Suprapubic skin (tissue), 4 donors: ENCODE data around the gene LEF1. TPM values are rescaled to one million over a fixed set of nuclear protein-coding genes. Genes with fewer than 3 reads are reported as not detected.

Experiments
- DNase-seq, 2 donors: peaks; one replicate each; pipeline ENCODE4 v3.0.0-alpha.2; 2019; ENCODE audit warnings: low spot score in 2 of 2
- H3K27ac ChIP-seq: fragments of 200-600 bp; sonication (generic); one replicate; pipeline ENCODE4 v1.5.1; 2019
- H3K27me3 ChIP-seq: fragments of 200-600 bp; sonication (generic); one replicate; pipeline ENCODE4 v1.5.1; 2019
- H3K36me3 ChIP-seq: fragments of 200-600 bp; sonication (generic); one replicate; pipeline ENCODE4 v1.5.1; 2019
- H3K4me1 ChIP-seq: fragments of 200-600 bp; sonication (generic); one replicate; pipeline ENCODE4 v1.5.1; 2019
- H3K4me3 ChIP-seq: fragments of 200-600 bp; sonication (generic); one replicate; pipeline ENCODE4 v1.5.1; 2019; ENCODE audit warnings: mild to moderate bottlenecking
- H3K9me3 ChIP-seq: fragments of 200-600 bp; sonication (generic); one replicate; pipeline ENCODE4 v1.5.1; 2019
- EP300 ChIP-seq: sonication (generic); formaldehyde crosslinking; IDR thresholded peaks from one replicate; pipeline ENCODE4 v1.6.1; 2017; ENCODE audit warnings: antibody characterized with exemption
- POLR2A ChIP-seq, 2 donors: fragments of 450-650 bp; IDR thresholded peaks; one replicate each; pipeline ENCODE4 v1.6.1; 2017; ENCODE audit warnings: antibody characterized with exemption in 2 of 2, mild to moderate bottlenecking in 2 of 2, moderate library complexity in 2 of 2
- POLR2AphosphoS5 ChIP-seq, 3 donors: sonication (generic); formaldehyde crosslinking; IDR thresholded peaks; one replicate each; pipeline ENCODE4 v1.6.1; 2017; ENCODE audit warnings: antibody characterized with exemption in 3 of 3
- WGBS: methylation state at CpG from one replicate; pipeline ENCODE4 v1.1.5; 2018; 5-methylcytosine and 5-hydroxymethylcytosine counted together
- total RNA-seq, 4 donors: library from RNA; depleted of rRNA; stranded (reverse); fragments of >200 nt; gene quantifications; one replicate each; pipeline ENCODE4 v1.1.0, GENCODE V29; 2016
- TF ChIP-seq, protein P1 (sequence below), 2 donors: fragments of 200-600 bp in 1 of 2; fragments of 450-650 bp in 1 of 2; sonication (generic) in 1 of 2; IDR thresholded peaks; one replicate each; pipeline ENCODE4 v1.5.1; 2016 to 2019; ENCODE audit warnings: antibody characterized with exemption in 2 of 2, mild to moderate bottlenecking in 1 of 2, moderate library complexity in 1 of 2

The LEF1 gene
- total RNA-seq = 10 to 100 TPM in 2 of 4 donors, 1 to 10 TPM in 2; 7.2 to 23.4 (median 14.5) TPM

DNA sequence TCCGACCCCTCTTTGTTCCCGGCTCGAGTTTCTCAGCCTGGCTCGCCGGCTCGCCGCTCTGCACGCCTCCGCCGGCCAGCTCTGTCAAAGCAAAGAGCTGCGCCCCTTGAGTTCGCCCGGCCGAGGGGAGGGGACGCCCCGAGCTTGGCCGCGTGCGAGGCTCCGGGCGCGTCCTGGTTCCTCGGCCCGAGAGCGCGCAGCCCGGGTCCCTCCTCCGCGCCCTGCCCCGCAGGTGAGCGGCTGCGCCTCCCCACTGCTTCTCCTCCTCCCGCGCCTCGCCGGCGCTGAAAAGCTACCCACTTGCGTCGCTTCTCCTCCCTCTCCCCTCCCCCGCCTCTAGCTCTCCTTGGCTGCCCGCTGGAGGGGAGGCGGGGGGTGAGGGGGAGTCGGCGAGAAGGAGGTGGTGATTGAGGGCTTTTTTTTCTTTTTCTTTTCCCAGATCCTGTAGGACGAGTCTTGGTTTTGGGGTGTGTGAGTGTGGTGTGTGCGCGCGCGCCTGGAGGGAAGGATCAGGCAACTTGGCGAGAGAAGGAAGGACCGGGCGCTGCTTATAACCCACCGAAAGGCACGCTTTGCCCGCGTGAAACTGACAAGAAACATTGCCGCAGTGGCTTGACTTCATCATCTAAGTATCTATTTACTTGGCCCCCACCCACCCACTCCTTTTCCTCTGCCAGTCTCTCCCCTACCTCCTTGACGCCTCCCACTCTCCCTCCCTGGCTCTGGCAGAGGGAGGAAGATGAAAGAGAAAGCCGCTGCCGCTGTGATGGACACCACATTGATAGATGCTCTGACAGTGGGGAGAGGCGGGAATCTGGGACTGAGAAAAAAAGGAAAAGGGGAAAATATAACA lies at the start of gene LEF1:
Gene LEF1 (minus strand): TSS at position 262 of the 853 bp plus-strand sequence. CDS start 1,165 bp downstream, outside the sequence.
- H3K27me3 ChIP-seq = peaks cover 91% of the 10 kb centered on the region
- H3K36me3 ChIP-seq = no peaks in the 10 kb centered on the region
- H3K4me3 ChIP-seq = peak within 1 kb of the TSS; percentile 78
- no peak for TF ChIP-seq POLR2AphosphoS5 (IDR thresholded peaks at IDR 0.05)
- TF ChIP-seq POLR2A (IDR thresholded peaks at IDR 0.05) = no peak
- no peak for TF ChIP-seq EP300
- TF ChIP-seq, protein P1, sequence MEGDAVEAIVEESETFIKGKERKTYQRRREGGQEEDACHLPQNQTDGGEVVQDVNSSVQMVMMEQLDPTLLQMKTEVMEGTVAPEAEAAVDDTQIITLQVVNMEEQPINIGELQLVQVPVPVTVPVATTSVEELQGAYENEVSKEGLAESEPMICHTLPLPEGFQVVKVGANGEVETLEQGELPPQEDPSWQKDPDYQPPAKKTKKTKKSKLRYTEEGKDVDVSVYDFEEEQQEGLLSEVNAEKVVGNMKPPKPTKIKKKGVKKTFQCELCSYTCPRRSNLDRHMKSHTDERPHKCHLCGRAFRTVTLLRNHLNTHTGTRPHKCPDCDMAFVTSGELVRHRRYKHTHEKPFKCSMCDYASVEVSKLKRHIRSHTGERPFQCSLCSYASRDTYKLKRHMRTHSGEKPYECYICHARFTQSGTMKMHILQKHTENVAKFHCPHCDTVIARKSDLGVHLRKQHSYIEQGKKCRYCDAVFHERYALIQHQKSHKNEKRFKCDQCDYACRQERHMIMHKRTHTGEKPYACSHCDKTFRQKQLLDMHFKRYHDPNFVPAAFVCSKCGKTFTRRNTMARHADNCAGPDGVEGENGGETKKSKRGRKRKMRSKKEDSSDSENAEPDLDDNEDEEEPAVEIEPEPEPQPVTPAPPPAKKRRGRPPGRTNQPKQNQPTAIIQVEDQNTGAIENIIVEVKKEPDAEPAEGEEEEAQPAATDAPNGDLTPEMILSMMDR (IDR thresholded peaks at IDR 0.05) = no peak
- no peak for DNase-seq
- H3K9me3 ChIP-seq = no peaks in the 10 kb centered on the region
- peaks cover 44% of the 10 kb centered on the region for H3K4me1 ChIP-seq
- H3K27ac ChIP-seq = peak within 1 kb of the TSS; percentile 34
- under 1% methylated on average over 35 of the region's 61 CpGs for WGBS

DNA sequence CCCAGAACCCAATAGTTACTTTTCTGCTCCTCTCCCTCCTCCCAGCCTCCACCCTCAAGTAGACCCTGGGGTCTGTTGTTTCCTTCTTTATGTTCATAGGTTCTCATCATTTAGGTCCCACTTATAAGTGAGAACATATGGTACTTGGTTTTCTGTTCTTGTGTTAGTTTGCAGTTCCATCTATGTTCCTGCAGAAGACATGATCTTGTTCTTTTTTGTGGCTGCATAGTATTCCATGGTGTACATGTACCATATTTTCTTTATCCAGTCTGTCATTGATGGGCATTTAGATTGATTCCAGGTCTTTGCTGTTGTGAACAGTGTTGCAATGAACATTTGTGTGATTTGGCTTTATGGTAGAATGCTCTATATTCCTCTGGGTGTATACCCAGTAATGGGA lies 47.8 kb upstream of the LEF1 start:
- Histone ChIP-seq H3K4me3 (no peak overlapping the region), H3K9me3 (no peaks in the 10 kb centered on the region), H3K27ac (no peak overlapping the region), H3K4me1 (no peaks in the 10 kb centered on the region), H3K36me3 (no peaks in the 10 kb centered on the region), H3K27me3 (no peaks in the 10 kb centered on the region)
- DNase-seq = no peak
- TF ChIP-seq EP300 = no peak

DNA sequence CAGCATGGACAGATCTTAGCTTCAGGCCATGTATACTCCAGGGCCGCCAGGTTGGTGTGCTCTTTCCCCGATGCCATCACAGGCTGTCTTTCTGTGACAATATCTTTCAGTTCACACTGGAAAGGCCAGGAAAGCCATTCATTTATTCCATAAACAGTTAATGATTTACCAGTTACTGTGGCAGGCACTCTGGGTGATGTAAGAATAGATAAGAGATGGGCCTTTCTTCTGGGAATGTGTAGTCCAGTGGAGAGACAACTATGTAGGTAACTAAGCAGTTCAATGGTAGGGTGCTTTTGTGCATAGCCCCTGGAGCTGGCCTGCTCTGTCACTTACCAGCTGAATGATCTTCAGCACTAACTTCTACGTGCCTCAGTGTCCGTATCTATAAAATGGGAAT lies 46.3 kb upstream of the LEF1 start:
- H3K9me3 ChIP-seq = no peaks in the 10 kb centered on the region
- no peak overlapping the region for H3K4me3 ChIP-seq
- TF ChIP-seq POLR2A (IDR thresholded peaks at IDR 0.05) (no peak), EP300 (no peak)
- no peaks in the 10 kb centered on the region for H3K36me3 ChIP-seq
- H3K4me1 ChIP-seq = no peaks in the 10 kb centered on the region
- WGBS = 94% methylated on average over 4 of the region's 4 CpGs
- no peaks in the 10 kb centered on the region for H3K27me3 ChIP-seq
- H3K27ac ChIP-seq = no peak overlapping the region
- DNase-seq = no peak

DNA sequence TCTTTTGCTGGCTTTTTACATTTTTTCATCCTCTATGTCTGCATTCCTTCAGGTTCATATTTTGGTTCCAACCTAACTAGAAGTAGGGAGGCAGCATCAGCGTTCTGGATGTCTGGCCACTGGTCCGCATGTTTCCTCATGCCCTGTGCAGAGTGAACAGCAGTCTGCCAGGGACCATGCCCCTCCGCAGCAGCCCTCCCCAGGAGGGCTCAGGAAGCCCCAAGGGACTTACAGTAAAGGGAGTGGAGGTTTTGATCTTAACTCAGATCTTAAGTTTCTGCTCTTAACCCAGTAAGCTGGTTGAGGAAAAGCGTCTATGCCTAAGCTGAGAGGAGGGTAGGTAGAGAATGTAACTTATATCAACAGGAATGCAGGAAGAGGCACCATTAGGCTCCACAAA lies 45.0 kb upstream of the LEF1 start:
- no peaks in the 10 kb centered on the region for H3K27me3 ChIP-seq
- no peak for TF ChIP-seq EP300
- TF ChIP-seq, protein P1 (IDR thresholded peaks at IDR 0.05) = no peak
- no peak for TF ChIP-seq POLR2AphosphoS5 (IDR thresholded peaks at IDR 0.05)
- no peak for TF ChIP-seq POLR2A (IDR thresholded peaks at IDR 0.05)
- DNase-seq = no peak
- WGBS = 81% methylated on average over 4 of the region's 4 CpGs
- H3K36me3 ChIP-seq = no peaks in the 10 kb centered on the region
- no peaks in the 10 kb centered on the region for H3K9me3 ChIP-seq
- H3K4me1 ChIP-seq = no peaks in the 10 kb centered on the region
- no peak overlapping the region for H3K27ac ChIP-seq
- H3K4me3 ChIP-seq = no peak overlapping the region

DNA sequence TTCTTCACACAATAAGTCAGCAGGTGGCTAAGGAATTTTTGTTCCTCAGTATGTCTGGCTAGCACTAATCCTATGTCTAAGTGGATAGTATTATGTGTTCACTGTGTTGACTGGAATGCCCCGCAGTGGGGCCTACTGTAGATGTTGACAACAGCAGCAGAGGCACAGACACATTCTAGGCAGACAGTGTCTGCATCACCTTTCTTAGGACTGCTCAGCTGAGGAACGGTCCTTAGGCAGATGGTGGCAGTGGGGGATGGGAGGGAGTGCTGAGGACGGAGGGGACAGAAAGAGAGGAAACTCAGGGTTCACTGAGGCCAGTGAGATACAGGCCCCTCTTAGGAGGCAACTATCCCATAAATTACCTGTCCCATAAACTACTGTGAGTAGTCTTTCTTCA lies 44.6 kb upstream of the LEF1 start:
- H3K4me3 ChIP-seq = no peak overlapping the region
- no peak for TF ChIP-seq POLR2A (IDR thresholded peaks at IDR 0.05)
- TF ChIP-seq, protein P1 (IDR thresholded peaks at IDR 0.05) = no peak
- no peak for TF ChIP-seq POLR2AphosphoS5 (IDR thresholded peaks at IDR 0.05)
- no peak for TF ChIP-seq EP300
- H3K9me3 ChIP-seq = no peaks in the 10 kb centered on the region
- H3K27me3 ChIP-seq = no peaks in the 10 kb centered on the region
- H3K27ac ChIP-seq = no peak overlapping the region
- no peak for DNase-seq
- H3K36me3 ChIP-seq = no peaks in the 10 kb centered on the region
- no peaks in the 10 kb centered on the region for H3K4me1 ChIP-seq
- 79% methylated on average over 3 of the region's 3 CpGs for WGBS

DNA sequence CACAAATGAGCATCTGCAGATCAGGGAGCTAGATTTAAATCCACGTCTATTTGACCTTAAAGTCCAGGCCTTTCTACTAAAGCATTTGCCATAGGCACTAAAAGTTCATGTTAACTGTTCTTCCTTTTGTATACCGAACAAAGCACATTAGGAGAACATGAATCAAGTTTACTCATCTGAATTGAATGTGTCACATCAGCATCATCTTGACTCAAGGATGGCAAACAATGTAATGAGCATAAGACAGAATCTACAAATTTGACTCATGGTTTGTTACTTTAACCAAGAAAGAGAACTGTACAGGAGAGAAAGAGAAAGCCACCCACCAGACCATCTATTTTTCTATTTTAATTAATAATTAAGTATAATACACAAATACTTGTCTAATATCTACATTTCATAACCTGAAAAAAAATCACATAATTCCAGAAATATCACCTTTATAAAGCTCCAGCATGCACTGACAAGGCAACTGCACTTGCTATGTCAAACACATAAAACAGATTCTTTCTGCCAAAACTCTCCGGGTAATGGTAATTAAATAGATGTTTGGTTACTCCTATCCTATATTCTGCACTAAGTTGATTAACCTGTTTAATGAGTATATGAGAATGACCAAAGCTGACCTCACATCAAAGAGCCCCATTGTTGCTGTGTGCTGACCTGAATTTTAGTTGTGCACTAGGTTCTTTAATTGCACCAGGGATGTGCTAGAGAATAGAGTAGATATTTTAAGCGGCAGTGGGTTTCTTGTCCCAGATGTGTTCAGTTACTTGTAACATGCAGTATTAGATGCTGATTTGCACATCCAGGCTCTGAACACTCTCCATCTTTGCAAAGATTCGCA lies 42.5 kb upstream of the LEF1 start:
- no peak for TF ChIP-seq POLR2AphosphoS5 (IDR thresholded peaks at IDR 0.05)
- no peak for TF ChIP-seq POLR2A (IDR thresholded peaks at IDR 0.05)
- Histone ChIP-seq H3K4me3 (no peak overlapping the region), H3K27me3 (no peaks in the 10 kb centered on the region), H3K27ac (no peak overlapping the region), H3K36me3 (no peaks in the 10 kb centered on the region), H3K9me3 (no peaks in the 10 kb centered on the region), H3K4me1 (no peaks in the 10 kb centered on the region)
- DNase-seq = no peak
- 72% methylated on average over 5 of the region's 5 CpGs for WGBS
